IMR-90 (cell line): ENCODE results near the gene ADAM12. TPM values are rescaled to one million over a fixed set of nuclear protein-coding genes. Genes with fewer than 3 reads are reported as not detected.

Experiments used
- ATAC-seq: fragments of 200-7000 bp; cut with Tn5 transposase; 2 replicates; pipeline ENCODE4 v1.9.1; 2020; ENCODE audit warnings: low read depth, mild to moderate bottlenecking, moderate library complexity
- BruUV-seq: library from RNA; stranded (reverse); fragments of 400-500 nt; replicated peaks from 2 replicates; lab custom pipeline; 2021; lab: Mats Ljungman, UMichigan
- CTCF ChIA-PET: fragments of 300-600 bp; formaldehyde crosslinking; extraction: SDS; loops from one replicate; lab custom pipeline; 2021; ENCODE audit warnings: antibody characterized with exemption; lab: Yijun Ruan, JAX
- POLR2A ChIA-PET: fragments of 300-600 bp; sonication (Branson Sonifier 250); formaldehyde crosslinking; loops from one replicate; lab custom pipeline; 2022; ENCODE audit warnings: antibody characterized with exemption; ENCODE audit not compliant: unreplicated experiment; lab: Charles Lee
- DNase-seq: peaks from one replicate; pipeline ENCODE4 v3.0.0; 2013
- H2AFZ ChIP-seq: replicated peaks from 2 replicates; pipeline ENCODE3; 2013; ENCODE audit warnings: low read length, mild to moderate bottlenecking; ENCODE audit not compliant: poor library complexity
- H2AK5ac ChIP-seq: 2 replicates; pipeline ENCODE4 v1.6.1; 2013; ENCODE audit warnings: low read depth, low read length, inconsistent platforms
- H2AK9ac ChIP-seq: replicated peaks from 2 replicates; pipeline ENCODE3; 2013; ENCODE audit warnings: mild to moderate bottlenecking, low read depth, low read length, moderate library complexity; ENCODE audit not compliant: poor library complexity
- H2BK120ac ChIP-seq: 2 replicates; pipeline ENCODE4 v1.6.1; 2013; ENCODE audit warnings: low read depth, low read length, inconsistent platforms
- H2BK15ac ChIP-seq: 3 replicates; pipeline ENCODE4 v1.6.1; 2013; ENCODE audit warnings: low read depth, low read length, inconsistent platforms
- H2BK20ac ChIP-seq: 2 replicates; pipeline ENCODE4 v1.6.1; 2013; ENCODE audit warnings: low read depth, mild to moderate bottlenecking, inconsistent platforms, low read length, moderate library complexity
- H2BK5ac ChIP-seq: 2 replicates; pipeline ENCODE4 v1.6.1; 2013; ENCODE audit warnings: mild to moderate bottlenecking, low read depth, low read length, inconsistent platforms; ENCODE audit not compliant: poor library complexity, severe bottlenecking
- H3K14ac ChIP-seq: replicated peaks from 2 replicates; pipeline ENCODE4 v1.6.1; 2013; ENCODE audit warnings: low read depth, low read length, inconsistent platforms
- H3K18ac ChIP-seq: 2 replicates; pipeline ENCODE4 v1.6.1; 2013; ENCODE audit warnings: low read depth, low read length, control low read depth
- H3K23ac ChIP-seq: 2 replicates; pipeline ENCODE4 v1.6.1; 2013; ENCODE audit warnings: low read depth, low read length, inconsistent platforms
- H3K27ac ChIP-seq: 2 replicates; pipeline ENCODE4 v1.5.1; 2013; ENCODE audit warnings: mild to moderate bottlenecking, control low read depth, low read length; ENCODE audit not compliant: insufficient read depth
- H3K27me3 ChIP-seq: 2 replicates; pipeline ENCODE4 v1.6.1; 2013; ENCODE audit warnings: low read length; ENCODE audit not compliant: control insufficient read depth, insufficient read depth
- H3K36me3 ChIP-seq: 2 replicates; pipeline ENCODE4 v1.6.1; 2013; ENCODE audit warnings: low read length, mixed read lengths; ENCODE audit not compliant: control insufficient read depth, insufficient read depth
- H3K4ac ChIP-seq: 2 replicates; pipeline ENCODE4 v1.6.1; 2013; ENCODE audit warnings: low read depth, low read length, inconsistent platforms
- H3K4me1 ChIP-seq: 2 replicates; pipeline ENCODE4 v1.6.1; 2013; ENCODE audit warnings: low read length, mixed read lengths; ENCODE audit not compliant: control insufficient read depth, insufficient read depth
- H3K4me2 ChIP-seq: 2 replicates; pipeline ENCODE4 v1.6.1; 2013; ENCODE audit warnings: low read depth, mild to moderate bottlenecking, control low read depth, low read length, moderate library complexity
- H3K4me3 ChIP-seq: 2 replicates; pipeline ENCODE4 v1.5.1; 2013; ENCODE audit warnings: low read depth, mild to moderate bottlenecking, control low read depth, low read length, moderate library complexity; ENCODE audit not compliant: insufficient read depth
- H3K56ac ChIP-seq: 2 replicates; pipeline ENCODE4 v1.6.1; 2013; ENCODE audit warnings: low read length, inconsistent platforms; ENCODE audit not compliant: insufficient read depth; ENCODE audit errors: extremely low read depth
- H3K79me1 ChIP-seq, 2 experiments: 2 replicates each; pipeline ENCODE4 v1.6.1; 2013; ENCODE audit warnings: low read length in 2 of 2, inconsistent platforms in 1 of 2, low read depth in 1 of 2
- H3K9ac ChIP-seq: 2 replicates; pipeline ENCODE4 v1.6.1; 2013; ENCODE audit warnings: low read depth, low read length, control low read depth
- H3K9me1 ChIP-seq: 2 replicates; pipeline ENCODE4 v1.6.1; 2013; ENCODE audit warnings: low read length, inconsistent platforms; ENCODE audit not compliant: insufficient read depth
- H3K9me3 ChIP-seq: 2 replicates; pipeline ENCODE4 v1.6.1; 2013; ENCODE audit warnings: low read length; ENCODE audit not compliant: control insufficient read depth, insufficient read depth
- H4K20me1 ChIP-seq: 2 replicates; pipeline ENCODE4 v1.6.1; 2013; ENCODE audit warnings: low read length, inconsistent platforms; ENCODE audit not compliant: insufficient read depth
- H4K5ac ChIP-seq: 2 replicates; pipeline ENCODE4 v1.6.1; 2013; ENCODE audit warnings: mild to moderate bottlenecking, low read depth, low read length, control low read depth
- H4K8ac ChIP-seq, 2 experiments: 2 replicates each; pipeline ENCODE4 v1.6.1; 2013; ENCODE audit warnings: low read depth in 2 of 2, low read length in 2 of 2, control low read depth in 1 of 2, inconsistent platforms in 1 of 2
- H4K91ac ChIP-seq: 2 replicates; pipeline ENCODE4 v1.6.1; 2013; ENCODE audit warnings: low read depth, low read length, inconsistent platforms; ENCODE audit not compliant: insufficient read depth
- BHLHE40 ChIP-seq: fragments of 150-350 bp; IDR thresholded peaks from 2 replicates; pipeline ENCODE4 v1.6.1; 2016; ENCODE audit warnings: mild to moderate bottlenecking, low read depth, low read length
- CEBPB ChIP-seq: IDR thresholded peaks from 2 replicates; pipeline ENCODE4 v1.6.1; 2012; ENCODE audit warnings: low read depth, low read length, improper control_type of control experiment
- CHD1 ChIP-seq: IDR thresholded peaks from 2 replicates; pipeline ENCODE4 v1.6.1; 2012; ENCODE audit warnings: low read depth, low read length, improper control_type of control experiment
- CTCF ChIP-seq: conservative IDR thresholded peaks from 2 replicates; pipeline ENCODE4 v1.5.1; 2012; ENCODE audit warnings: mild to moderate bottlenecking, low read depth, low read length, improper control_type of control experiment
- ELK1 ChIP-seq: fragments of 150-350 bp; IDR thresholded peaks from 2 replicates; pipeline ENCODE4 v1.6.1; 2016; ENCODE audit warnings: low read depth, mild to moderate bottlenecking, low read length, moderate library complexity, borderline replicate concordance
- FOS ChIP-seq: fragments of 150-350 bp; IDR thresholded peaks from 2 replicates; pipeline ENCODE4 v1.6.1; 2016; ENCODE audit warnings: low read depth, low read length
- MAFK ChIP-seq: IDR thresholded peaks from 2 replicates; pipeline ENCODE4 v1.6.1; 2012; ENCODE audit warnings: low read depth, low read length, improper control_type of control experiment
- MAZ ChIP-seq: IDR thresholded peaks from 2 replicates; pipeline ENCODE4 v1.6.1; 2012; ENCODE audit warnings: low read depth, mild to moderate bottlenecking, low read length, improper control_type of control experiment, moderate library complexity, borderline replicate concordance
- MXI1 ChIP-seq: IDR thresholded peaks from 2 replicates; pipeline ENCODE4 v1.6.1; 2012; ENCODE audit warnings: low read depth, mild to moderate bottlenecking, low read length, moderate library complexity, borderline replicate concordance
- RAD21 ChIP-seq: IDR thresholded peaks from 2 replicates; pipeline ENCODE4 v1.6.1; 2012; ENCODE audit warnings: low read length, improper control_type of control experiment
- RFX5 ChIP-seq: IDR thresholded peaks from 2 replicates; pipeline ENCODE4 v1.8.0; 2012; ENCODE audit warnings: low read depth, mild to moderate bottlenecking, low read length, moderate library complexity
- SMC3 ChIP-seq: fragments of 150-350 bp; IDR thresholded peaks from 2 replicates; pipeline ENCODE4 v1.6.1; 2016; ENCODE audit warnings: low read depth, mild to moderate bottlenecking, antibody characterized with exemption, low read length, moderate library complexity
- USF2 ChIP-seq: fragments of 150-350 bp; IDR thresholded peaks from 2 replicates; pipeline ENCODE4 v1.6.1; 2017; ENCODE audit warnings: mild to moderate bottlenecking, antibody characterized with exemption, low read length, low read depth
- WGBS, 2 experiments: methylation state at CpG; one replicate each; pipeline versions ENCODE4 v1.1.5 to v1.1.7; 2013; ENCODE audit warnings: missing lambda C conversion rate in 2 of 2; ENCODE audit not compliant: insufficient read length in 1 of 2; ENCODE audit errors: extremely low coverage in 2 of 2; 5-methylcytosine and 5-hydroxymethylcytosine counted together
- dilution Hi-C: fragments of 300-500 bp; cut with HindIII; formaldehyde crosslinking; loops from one replicate; pipeline ENCODE4 v1.14.3; 2018; ENCODE audit warnings: low sequenced_read_pairs; ENCODE audit not compliant: unreplicated experiment
- in situ Hi-C: fragments of 300-500 bp; cut with MboI; formaldehyde crosslinking; loops from 3 replicates; pipeline ENCODE4 v1.14.3; 2019; ENCODE audit warnings: low sequenced_read_pairs, inconsistent platforms, mixed read lengths
- intact Hi-C: fragments of 100-400 bp; cut with micrococcal nuclease; formaldehyde crosslinking; loops from 2 replicates; pipeline ENCODE4 v1.10.0; 2022
- polyA plus RNA-seq, 3 experiments: library from polyadenylated mRNA; depleted of rRNA; stranded (reverse); fragments of >200 nt; gene quantifications; 2 replicates each; pipeline ENCODE4 v1.2.3, GENCODE V29; 2012; ENCODE audit warnings: low replicate concordance in 1 of 3
- total RNA-seq: library from RNA; depleted of rRNA; stranded (reverse); fragments of >200 nt; gene quantifications from 2 replicates; pipeline ENCODE4 v1.2.3, GENCODE V29; 2012

Gene ADAM12
- total and polyA plus RNA-seq, 2 of the 4 experiments (the other 2 are of a cell fraction) = 9.6 to 10.2 TPM

- TF ChIP-seq MXI1 = no peak
Observed at GRCh38 chr10:126302826-126303665, 85.2 kb downstream of the ADAM12 start (continued).

GRCh38 chr10:126302476-126302756 is 85.9 kb downstream of the ADAM12 start:
- no peak overlapping the region for H2AFZ ChIP-seq
- BruUV-seq = no TSS peak
- no peak overlapping the region for H2BK5ac ChIP-seq
- H2AK5ac ChIP-seq = no peak overlapping the region
- H4K8ac ChIP-seq = no peak overlapping the region
- H4K20me1 ChIP-seq = no peaks in the 10 kb centered on the region
- H2BK15ac ChIP-seq = no peak overlapping the region
- TF ChIP-seq SMC3 (no peak), CEBPB (no peak), USF2 (no peak), CHD1 (no peak), CTCF (no peak), FOS (no peak), RFX5 (no peak), MAFK (no peak), BHLHE40 (no peak), MXI1 (no peak), RAD21 (no peak), MAZ (no peak), ELK1 (no peak)
- ATAC-seq = no peak
- WGBS, 2 experiments = 60% methylated on average over 1 of the region's 3 CpGs; no CpG with 5 or more reads in 1 of the 2 experiments
- no peak overlapping the region for H3K4me2 ChIP-seq
- no peak overlapping the region for H3K4ac ChIP-seq
- no peak overlapping the region for H3K18ac ChIP-seq
- ChIA-PET CTCF (no interaction called here), POLR2A (no interaction called here)
- no peak overlapping the region for H3K23ac ChIP-seq
- H3K36me3 ChIP-seq = no peaks in the 10 kb centered on the region
- H3K14ac ChIP-seq = no peak overlapping the region
- no peaks in the 10 kb centered on the region for H3K4me1 ChIP-seq
- H2BK120ac ChIP-seq = no peak overlapping the region
- H3K79me1 ChIP-seq = no peaks in the 10 kb centered on the region
- no peak overlapping the region for H2BK20ac ChIP-seq
- H2AK9ac ChIP-seq = no peak overlapping the region
- no peaks in the 10 kb centered on the region for H3K9me1 ChIP-seq
- no peak overlapping the region for H3K4me3 ChIP-seq
- H4K91ac ChIP-seq = no peak overlapping the region
- H3K9me3 ChIP-seq = no peaks in the 10 kb centered on the region
- no peak overlapping the region for H3K9ac ChIP-seq
- DNase-seq = no peak
- in situ Hi-C loops (no loop called here), dilution Hi-C loops (no loop called here), intact Hi-C loops (loop anchor here (2.0 to 5.0 kb wide), 2 partner anchors 320 to 435 kb away; no protein-coding TSS in a partner anchor)
- H3K56ac ChIP-seq = no peak overlapping the region
- no peak overlapping the region for H4K5ac ChIP-seq
- H3K27me3 ChIP-seq = no peaks in the 10 kb centered on the region; the same call in 1 of the 2 replicates
- no peak overlapping the region for H3K27ac ChIP-seq
